ENCODE measurements around the gene SPP2. TPM values are rescaled to one million over a fixed set of nuclear protein-coding genes. Genes with fewer than 3 reads are reported as not detected.

SPP2 gene
- total RNA-seq, 4 donors from 2014 or later = not detected

- TF ChIP-seq EP300 (IDR thresholded peaks at IDR 0.05) (no peak), POLR2AphosphoS5 (IDR thresholded peaks at IDR 0.05) (no peak), POLR2A (IDR thresholded peaks at IDR 0.05) (no peak), CTCF (IDR thresholded peaks at IDR 0.05) (no peak)
- no peak for DNase-seq (ENCODE audit: low spot score in 2 of 2)
- no peaks in the 10 kb centered on the region for H3K9me3 ChIP-seq
- no peak overlapping the region for H3K4me3 ChIP-seq
- no peak overlapping the region for H3K27ac ChIP-seq
- H3K27me3 ChIP-seq = no peaks in the 10 kb centered on the region
- WGBS = 77% methylated on average over 1 of the region's 1 CpG
- H3K36me3 ChIP-seq = no peaks in the 10 kb centered on the region
- peaks cover 10% of the 10 kb centered on the region for H3K4me1 ChIP-seq
These were observed 22.9 kb upstream of the SPP2 start for GRCh38 chr2:234027641-234028040.

- no peaks in the 10 kb centered on the region for H3K36me3 ChIP-seq
- WGBS = 94% methylated on average over 4 of the region's 4 CpGs
- no peaks in the 10 kb centered on the region for H3K27me3 ChIP-seq
- H3K4me1 ChIP-seq = peaks cover 10% of the 10 kb centered on the region
- no peak for DNase-seq (ENCODE audit: low spot score in 2 of 2)
- TF ChIP-seq POLR2A (IDR thresholded peaks at IDR 0.05) (no peak), EP300 (IDR thresholded peaks at IDR 0.05) (no peak), POLR2AphosphoS5 (IDR thresholded peaks at IDR 0.05) (no peak), CTCF (IDR thresholded peaks at IDR 0.05) (no peak)
- H3K4me3 ChIP-seq = no peak overlapping the region
- H3K27ac ChIP-seq = no peak overlapping the region
- H3K9me3 ChIP-seq = no peaks in the 10 kb centered on the region
These were observed 21.3 kb upstream of the SPP2 start for GRCh38 chr2:234029150-234029733.

- H3K9me3 ChIP-seq = no peaks in the 10 kb centered on the region
- H3K4me1 ChIP-seq = no peaks in the 10 kb centered on the region
- TF ChIP-seq CTCF (IDR thresholded peaks at IDR 0.05) (no peak), POLR2A (IDR thresholded peaks at IDR 0.05) (no peak), POLR2AphosphoS5 (IDR thresholded peaks at IDR 0.05) (no peak), EP300 (IDR thresholded peaks at IDR 0.05) (no peak)
- H3K27ac ChIP-seq = no peak overlapping the region
- H3K27me3 ChIP-seq = no peaks in the 10 kb centered on the region
- no peaks in the 10 kb centered on the region for H3K36me3 ChIP-seq
- WGBS = 31% methylated on average over 2 of the region's 2 CpGs
- no peak overlapping the region for H3K4me3 ChIP-seq
- no peak for DNase-seq (ENCODE audit: low spot score in 2 of 2)
These were observed 19.3 kb upstream of the SPP2 start for GRCh38 chr2:234031207-234031606.

- no peaks in the 10 kb centered on the region for H3K27me3 ChIP-seq
- no peaks in the 10 kb centered on the region for H3K4me1 ChIP-seq
- 85% methylated on average over 1 of the region's 1 CpG for WGBS
- no peaks in the 10 kb centered on the region for H3K9me3 ChIP-seq
- TF ChIP-seq POLR2AphosphoS5 (IDR thresholded peaks at IDR 0.05) (no peak), CTCF (IDR thresholded peaks at IDR 0.05) (no peak), POLR2A (IDR thresholded peaks at IDR 0.05) (no peak), EP300 (IDR thresholded peaks at IDR 0.05) (no peak)
- DNase-seq (ENCODE audit: low spot score in 2 of 2) = no peak
- no peaks in the 10 kb centered on the region for H3K36me3 ChIP-seq
- no peak overlapping the region for H3K27ac ChIP-seq
- no peak overlapping the region for H3K4me3 ChIP-seq
These were observed 18.1 kb upstream of the SPP2 start for GRCh38 chr2:234032279-234032856.

GRCh38 chr2:234033174-234033573 lies 17.3 kb upstream of the SPP2 start:
- WGBS = 71% methylated on average over 3 of the region's 3 CpGs
- no peak overlapping the region for H3K4me3 ChIP-seq
- TF ChIP-seq POLR2AphosphoS5 (IDR thresholded peaks at IDR 0.05) = no peak
- no peaks in the 10 kb centered on the region for H3K4me1 ChIP-seq
- H3K36me3 ChIP-seq = no peaks in the 10 kb centered on the region
- H3K9me3 ChIP-seq = no peaks in the 10 kb centered on the region
- H3K27me3 ChIP-seq = no peaks in the 10 kb centered on the region
- no peak overlapping the region for H3K27ac ChIP-seq
- no peak for DNase-seq (ENCODE audit: low spot score in 2 of 2)

All from suprapubic skin (tissue), 4 donors.